Body of pancreas (tissue), 4 donors: ENCODE measurements around the gene ESPN. TPM values are rescaled to one million over a fixed set of nuclear protein-coding genes. Genes with fewer than 3 reads are reported as not detected.
"Not testable (repeated sequence)": the region's sequence is repeated elsewhere in the genome, so short reads cannot be mapped to it uniquely, and the experiment has no call there.

Experiments used
- ATAC-seq: fragments of 150-250 bp; one replicate; pipeline ENCODE4 v1.9.1; 2016
- DNase-seq, 4 donors: peaks; one replicate each; pipeline ENCODE4 v3.0.0-alpha.2; 2019
- H3K27ac ChIP-seq, 4 donors: fragments of 200-600 bp; sonication (generic); 1 replicate in 3 of 4; 2 replicates in 1 of 4; pipeline versions ENCODE4 v1.5.1 to v1.6.1; 2016 to 2019; ENCODE audit warnings: mild to moderate bottlenecking in 1 of 4, mixed read lengths in 1 of 4, moderate library complexity in 1 of 4
- H3K27me3 ChIP-seq, 2 donors: fragments of 200-600 bp; sonication (generic); one replicate each; pipeline ENCODE4 v1.6.0; 2016; ENCODE audit warnings: mild to moderate bottlenecking in 1 of 2
- H3K36me3 ChIP-seq, 2 donors: fragments of 200-600 bp; sonication (generic); replicated peaks in 1 of 2; 2 replicates each; pipeline ENCODE4 v1.5.1; 2016; ENCODE audit warnings: low read depth in 2 of 2; ENCODE audit not compliant: insufficient read depth in 1 of 2
- H3K4me1 ChIP-seq: fragments of 200-600 bp; sonication (generic); one replicate; pipeline ENCODE4 v1.6.0; 2016
- H3K4me3 ChIP-seq, 2 donors: fragments of 200-600 bp; sonication (generic); 1 replicate in 1 of 2; 2 replicates in 1 of 2; pipeline ENCODE4 v1.5.1; 2016 to 2019
- H3K9me3 ChIP-seq, 3 donors: fragments of 200-600 bp; sonication (generic); 1 replicate in 2 of 3; 2 replicates in 1 of 3; pipeline ENCODE4 v1.5.1; 2016
- POLR2A ChIP-seq, 3 donors: fragments of 450-650 bp; IDR thresholded peaks; one replicate each; pipeline ENCODE4 v1.6.1; 2016; ENCODE audit warnings: antibody characterized with exemption in 3 of 3, mild to moderate bottlenecking in 2 of 3
- WGBS, 2 donors: methylation state at CpG; one replicate each; pipeline ENCODE4 v1.1.5; 2017; 5-methylcytosine and 5-hydroxymethylcytosine counted together
- intact Hi-C: fragments of 100-400 bp; cut with DNase I; formaldehyde crosslinking; loops from one replicate; pipeline ENCODE4 v1.15.1; 2023
- total RNA-seq, 2 donors: library from RNA; depleted of rRNA; stranded (reverse); fragments of >200 nt; gene quantifications; one replicate each; pipeline ENCODE4 v1.1.0, GENCODE V29; 2016
- TF ChIP-seq, protein P1 (sequence below), 7 experiments: fragments of 450-650 bp in 4 of 7; fragments of 200-600 bp in 3 of 7; sonication (generic) in 3 of 7; IDR thresholded peaks; one replicate each; pipeline ENCODE4 v1.5.1; 2016 to 2019; ENCODE audit warnings: antibody characterized with exemption in 7 of 7

The ESPN gene
- total RNA-seq, 2 donors from 2014 or later: 0.26 to 4.0 TPM

GRCh38 chr1:6447818-6448748, 23.5 kb downstream of the ESPN start:
- no peak for TF ChIP-seq POLR2A (IDR thresholded peaks at IDR 0.05)
- TF ChIP-seq, protein P1, sequence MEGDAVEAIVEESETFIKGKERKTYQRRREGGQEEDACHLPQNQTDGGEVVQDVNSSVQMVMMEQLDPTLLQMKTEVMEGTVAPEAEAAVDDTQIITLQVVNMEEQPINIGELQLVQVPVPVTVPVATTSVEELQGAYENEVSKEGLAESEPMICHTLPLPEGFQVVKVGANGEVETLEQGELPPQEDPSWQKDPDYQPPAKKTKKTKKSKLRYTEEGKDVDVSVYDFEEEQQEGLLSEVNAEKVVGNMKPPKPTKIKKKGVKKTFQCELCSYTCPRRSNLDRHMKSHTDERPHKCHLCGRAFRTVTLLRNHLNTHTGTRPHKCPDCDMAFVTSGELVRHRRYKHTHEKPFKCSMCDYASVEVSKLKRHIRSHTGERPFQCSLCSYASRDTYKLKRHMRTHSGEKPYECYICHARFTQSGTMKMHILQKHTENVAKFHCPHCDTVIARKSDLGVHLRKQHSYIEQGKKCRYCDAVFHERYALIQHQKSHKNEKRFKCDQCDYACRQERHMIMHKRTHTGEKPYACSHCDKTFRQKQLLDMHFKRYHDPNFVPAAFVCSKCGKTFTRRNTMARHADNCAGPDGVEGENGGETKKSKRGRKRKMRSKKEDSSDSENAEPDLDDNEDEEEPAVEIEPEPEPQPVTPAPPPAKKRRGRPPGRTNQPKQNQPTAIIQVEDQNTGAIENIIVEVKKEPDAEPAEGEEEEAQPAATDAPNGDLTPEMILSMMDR (IDR thresholded peaks at IDR 0.05): no peak
- H3K9me3 ChIP-seq: no peaks in the 10 kb centered on the region
- ATAC-seq: no peak
- DNase-seq: peak in 1 of 4 donors; percentile 58
- no peak overlapping the region for H3K4me3 ChIP-seq
- 6% methylated on average over 59 of the region's 68 CpGs; no CpG with 5 or more reads in 1 of the 2 donors for WGBS, 2 donors
- H3K4me1 ChIP-seq: peaks cover 27% of the 10 kb centered on the region
- no peaks in the 10 kb centered on the region for H3K36me3 ChIP-seq
- intact Hi-C loops: no loop called here
- peaks cover 0 to 20% of the 10 kb centered on the region in 2 donors for H3K27me3 ChIP-seq
- H3K27ac ChIP-seq: peak overlapping the region in 1 of 4 donors; percentile 25

DNA sequence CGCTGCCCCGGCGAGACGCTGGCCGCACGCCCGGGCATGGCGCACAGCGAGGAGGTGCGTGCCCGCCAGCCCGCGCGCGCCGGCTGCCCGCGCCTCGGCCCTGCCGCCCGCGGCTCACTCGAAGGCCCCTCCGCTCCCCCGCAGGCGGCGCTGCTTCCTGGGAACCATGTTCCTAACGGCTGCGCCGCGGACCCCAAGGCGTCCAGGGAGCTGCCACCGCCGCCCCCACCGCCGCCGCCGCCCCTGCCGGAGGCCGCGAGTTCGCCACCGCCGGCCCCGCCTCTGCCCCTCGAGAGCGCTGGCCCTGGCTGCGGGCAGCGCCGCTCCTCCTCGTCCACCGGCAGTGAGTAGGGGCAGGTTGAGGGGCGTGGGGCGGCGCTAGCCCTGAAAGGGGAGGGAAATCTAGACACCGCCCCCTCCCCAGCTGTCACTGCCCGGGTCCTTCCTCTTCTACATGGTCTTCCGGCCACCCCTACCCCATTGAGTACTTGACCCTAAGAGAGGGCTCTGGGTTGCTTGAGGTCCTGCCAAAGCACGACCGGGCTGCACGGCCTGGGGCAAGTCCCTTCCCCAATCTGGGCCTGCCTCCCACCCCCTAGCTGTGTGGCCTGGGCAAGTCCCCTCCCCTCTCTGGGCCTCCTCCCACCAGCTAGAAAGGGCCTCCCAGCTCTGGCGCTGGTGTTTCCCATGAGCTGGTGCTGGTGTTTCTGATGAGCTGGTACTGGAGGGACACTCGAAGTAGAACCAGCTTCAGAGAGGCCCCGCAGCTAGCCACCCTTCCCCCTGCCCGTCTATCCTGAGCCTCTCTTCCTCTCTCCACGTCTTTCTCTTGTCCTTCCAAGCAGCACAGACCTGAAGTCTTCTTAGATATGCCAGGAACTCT, 24.4 kb downstream of the ESPN start:
- Histone ChIP-seq H3K27me3 (peaks cover 0 to 20% of the 10 kb centered on the region in 2 donors), H3K27ac (no peak overlapping the region), H3K36me3 (no peaks in the 10 kb centered on the region), H3K4me3 (no peak overlapping the region), H3K4me1 (peaks cover 27% of the 10 kb centered on the region), H3K9me3 (no peaks in the 10 kb centered on the region)
- no peak for TF ChIP-seq POLR2A (IDR thresholded peaks at IDR 0.05)
- TF ChIP-seq, protein P1 (IDR thresholded peaks at IDR 0.05): peak in 1 of 7 experiments; percentile 14
- DNase-seq (peak in 1 of 4 donors; percentile 42), ATAC-seq (no peak)
- intact Hi-C loops: no loop called here
- WGBS, 2 donors: 35 to 72% methylated on average over 9 to 42 of the region's 66 CpGs

DNA sequence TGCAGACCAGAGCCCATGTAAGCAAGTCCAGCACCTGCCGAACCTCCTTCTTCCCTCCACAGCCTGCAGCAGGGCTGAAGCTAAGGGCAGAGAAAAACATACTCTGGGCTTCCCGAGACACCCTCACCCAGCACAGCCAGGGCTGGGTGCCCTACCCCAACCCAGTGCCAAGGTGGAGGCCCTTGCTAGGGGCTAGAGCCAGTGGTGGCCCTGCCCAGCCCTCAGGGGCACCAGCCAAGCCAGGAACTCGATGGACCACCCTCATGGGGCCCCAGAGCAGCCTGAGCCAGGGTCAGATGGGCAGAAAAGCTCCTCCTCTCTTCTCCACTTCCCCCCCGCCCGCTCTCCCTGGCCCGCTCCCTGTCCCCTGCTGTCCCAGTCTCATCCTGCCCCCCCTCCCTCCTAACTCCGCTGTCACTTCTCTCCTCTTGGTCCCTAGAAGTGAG, 25.5 kb downstream of the ESPN start:
- 53 to 79% methylated on average over 2 of the region's 7 CpGs for WGBS, 2 donors
- Histone ChIP-seq H3K36me3 (no peaks in the 10 kb centered on the region), H3K27me3 (peaks cover 0 to 20% of the 10 kb centered on the region in 2 donors), H3K27ac (no peak overlapping the region), H3K4me3 (no peak overlapping the region), H3K4me1 (peaks cover 31% of the 10 kb centered on the region), H3K9me3 (no peaks in the 10 kb centered on the region)
- no peak for ATAC-seq
- DNase-seq: no peak
- intact Hi-C loops: no loop called here
- TF ChIP-seq, protein P1 (IDR thresholded peaks at IDR 0.05): no peak
- no peak for TF ChIP-seq POLR2A (IDR thresholded peaks at IDR 0.05)

DNA sequence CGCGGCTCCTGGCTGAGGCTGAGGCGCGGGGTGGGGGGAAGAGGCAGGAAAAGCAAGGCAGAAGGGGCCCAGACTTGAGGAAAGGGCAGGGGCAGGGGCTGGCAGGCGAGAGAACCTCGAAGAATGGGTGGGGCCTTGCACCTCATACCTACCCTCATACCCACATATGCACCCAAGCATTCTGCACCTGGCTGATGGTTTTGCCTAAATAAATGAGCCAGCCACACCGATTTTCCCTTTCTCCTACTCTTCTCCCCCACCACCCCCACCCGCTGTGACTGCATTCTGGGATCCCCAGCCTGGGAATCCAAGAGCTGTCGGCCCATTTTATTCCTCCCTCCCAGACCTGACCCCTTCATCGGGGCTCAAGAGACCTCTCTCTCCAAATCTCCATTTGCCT, 25.9 kb downstream of the ESPN start:
- intact Hi-C loops, H3K27ac ChIP-seq, ATAC-seq, H3K9me3 ChIP-seq, H3K4me3 ChIP-seq, H3K36me3 ChIP-seq, DNase-seq: not testable (repeated sequence)
- 75% methylated on average over 10 of the region's 10 CpGs for WGBS, 2 donors
- H3K4me1 ChIP-seq: peaks cover 32% of the 10 kb centered on the region
- H3K27me3 ChIP-seq: peaks cover 0 to 20% of the 10 kb centered on the region in 2 donors

GRCh38 chr1:6450943-6451373, 26.4 kb downstream of the ESPN start:
- Histone ChIP-seq H3K4me1 (peaks cover 32% of the 10 kb centered on the region), H3K27ac (no peak overlapping the region), H3K9me3 (no peaks in the 10 kb centered on the region), H3K36me3 (no peaks in the 10 kb centered on the region), H3K4me3 (no peak overlapping the region), H3K27me3 (peaks cover 0 to 20% of the 10 kb centered on the region in 2 donors)
- intact Hi-C loops: no loop called here
- ATAC-seq (no peak), DNase-seq (peak in 3 of 4 donors; percentile 31 to 60 (median 40))
- no peak for TF ChIP-seq POLR2A (IDR thresholded peaks at IDR 0.05)
- TF ChIP-seq, protein P1 (IDR thresholded peaks at IDR 0.05): no peak
- 47 to 92% methylated on average over 2 to 6 of the region's 6 CpGs for WGBS, 2 donors

GRCh38 chr1:6453895-6454855, 29.6 kb downstream of the ESPN start:
- H3K4me3 ChIP-seq, ATAC-seq, intact Hi-C loops, H3K27ac ChIP-seq, H3K36me3 ChIP-seq, H3K9me3 ChIP-seq, DNase-seq, H3K27me3 ChIP-seq: not testable (repeated sequence)
- 36 to 65% methylated on average over 9 to 74 of the region's 85 CpGs for WGBS, 2 donors
- H3K4me1 ChIP-seq: peaks cover 13% of the 10 kb centered on the region
